Measurements from ENCODE around the gene ULK1.

The ULK1 gene

GRCh38 chr12:131941987-131942341 lies 47.5 kb downstream of the ULK1 start:
- DNase-seq (ENCODE audit: low spot score): no peak
- TF ChIP-seq, protein P1, sequence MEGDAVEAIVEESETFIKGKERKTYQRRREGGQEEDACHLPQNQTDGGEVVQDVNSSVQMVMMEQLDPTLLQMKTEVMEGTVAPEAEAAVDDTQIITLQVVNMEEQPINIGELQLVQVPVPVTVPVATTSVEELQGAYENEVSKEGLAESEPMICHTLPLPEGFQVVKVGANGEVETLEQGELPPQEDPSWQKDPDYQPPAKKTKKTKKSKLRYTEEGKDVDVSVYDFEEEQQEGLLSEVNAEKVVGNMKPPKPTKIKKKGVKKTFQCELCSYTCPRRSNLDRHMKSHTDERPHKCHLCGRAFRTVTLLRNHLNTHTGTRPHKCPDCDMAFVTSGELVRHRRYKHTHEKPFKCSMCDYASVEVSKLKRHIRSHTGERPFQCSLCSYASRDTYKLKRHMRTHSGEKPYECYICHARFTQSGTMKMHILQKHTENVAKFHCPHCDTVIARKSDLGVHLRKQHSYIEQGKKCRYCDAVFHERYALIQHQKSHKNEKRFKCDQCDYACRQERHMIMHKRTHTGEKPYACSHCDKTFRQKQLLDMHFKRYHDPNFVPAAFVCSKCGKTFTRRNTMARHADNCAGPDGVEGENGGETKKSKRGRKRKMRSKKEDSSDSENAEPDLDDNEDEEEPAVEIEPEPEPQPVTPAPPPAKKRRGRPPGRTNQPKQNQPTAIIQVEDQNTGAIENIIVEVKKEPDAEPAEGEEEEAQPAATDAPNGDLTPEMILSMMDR (IDR thresholded peaks at IDR 0.05; ENCODE audit: extremely low read depth, missing control alignments): no peak

GRCh38 chr12:131942671-131943070 lies 48.2 kb downstream of the ULK1 start:
- DNase-seq (ENCODE audit: low spot score): no peak
- TF ChIP-seq, protein P1 (IDR thresholded peaks at IDR 0.05; ENCODE audit: extremely low read depth, missing control alignments): no peak

DNA sequence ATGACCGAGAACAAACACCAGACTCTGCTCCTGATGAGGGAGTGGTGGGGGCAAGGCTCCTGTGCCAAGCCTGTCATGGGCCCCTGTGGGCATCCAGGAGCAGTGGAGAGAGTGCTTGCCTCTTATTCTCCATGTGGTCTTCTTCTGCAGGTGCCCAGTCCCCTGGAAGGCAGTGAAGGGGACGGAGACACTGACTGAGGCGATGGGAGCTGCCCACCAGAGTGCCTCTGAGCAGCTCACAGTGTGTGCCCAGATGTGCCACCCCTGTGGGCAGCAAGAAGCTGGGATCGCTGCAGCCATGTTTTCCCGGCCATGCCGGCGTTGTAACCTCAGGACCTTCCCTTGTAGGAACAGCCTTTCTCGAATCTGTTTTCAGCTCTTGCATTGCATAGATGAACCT lies 49.0 kb downstream of the ULK1 start:
- TF ChIP-seq, protein P1 (IDR thresholded peaks at IDR 0.05; ENCODE audit: extremely low read depth, missing control alignments): no peak
- DNase-seq (ENCODE audit: low spot score): no peak

DNA sequence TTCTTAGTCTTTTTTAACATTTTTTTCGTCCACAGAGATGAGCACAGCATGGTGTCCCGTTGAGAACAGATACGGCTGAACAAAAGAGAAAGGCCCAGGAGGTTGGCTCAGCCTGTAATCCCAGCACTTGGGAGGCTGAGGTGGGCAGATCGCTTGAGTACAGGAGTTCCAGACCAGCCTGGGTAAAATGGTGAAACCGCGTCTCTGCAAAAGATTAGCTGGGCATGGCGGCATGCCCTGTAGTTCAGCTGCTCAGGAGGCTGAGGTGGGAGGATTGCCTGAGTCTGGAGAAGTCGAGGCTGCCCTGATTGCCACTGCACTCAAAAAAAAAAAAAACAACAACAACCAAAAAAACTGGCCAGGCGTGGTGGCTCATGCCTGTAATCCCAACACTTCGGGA lies 49.5 kb downstream of the ULK1 start:
- TF ChIP-seq, protein P1 (IDR thresholded peaks at IDR 0.05; ENCODE audit: extremely low read depth, missing control alignments): no peak

GRCh38 chr12:131944601-131945251 lies 50.3 kb downstream of the ULK1 start:
- TF ChIP-seq, protein P1 (IDR thresholded peaks at IDR 0.05; ENCODE audit: extremely low read depth, missing control alignments): no peak
- DNase-seq (ENCODE audit: low spot score): no peak

More for the DNA sequence above, 49.5 kb downstream of the ULK1 start:
- DNase-seq (ENCODE audit: low spot score): no peak

DNA sequence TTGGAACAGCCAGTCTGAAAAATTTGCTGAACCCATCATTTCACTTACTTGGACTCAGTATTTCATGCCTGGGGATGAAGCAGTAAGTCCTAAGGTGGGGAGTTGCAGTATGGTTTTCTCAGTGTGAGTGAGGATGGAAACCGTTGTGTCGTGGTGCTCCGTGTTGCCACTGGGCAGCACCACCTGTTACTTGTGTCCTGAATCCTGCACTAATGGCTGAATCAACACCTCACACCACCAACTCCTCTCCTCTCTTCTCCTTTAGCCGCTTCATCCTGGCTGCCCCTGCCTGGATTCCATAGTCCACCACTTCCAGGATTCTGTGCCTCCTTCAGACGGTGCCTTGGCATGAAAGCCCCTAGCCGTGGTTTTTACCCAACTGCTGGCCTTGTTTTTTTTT lies 52.3 kb downstream of the ULK1 start:
- TF ChIP-seq, protein P1 (IDR thresholded peaks at IDR 0.05; ENCODE audit: extremely low read depth, missing control alignments): no peak
- DNase-seq (ENCODE audit: low spot score): no peak

DNA sequence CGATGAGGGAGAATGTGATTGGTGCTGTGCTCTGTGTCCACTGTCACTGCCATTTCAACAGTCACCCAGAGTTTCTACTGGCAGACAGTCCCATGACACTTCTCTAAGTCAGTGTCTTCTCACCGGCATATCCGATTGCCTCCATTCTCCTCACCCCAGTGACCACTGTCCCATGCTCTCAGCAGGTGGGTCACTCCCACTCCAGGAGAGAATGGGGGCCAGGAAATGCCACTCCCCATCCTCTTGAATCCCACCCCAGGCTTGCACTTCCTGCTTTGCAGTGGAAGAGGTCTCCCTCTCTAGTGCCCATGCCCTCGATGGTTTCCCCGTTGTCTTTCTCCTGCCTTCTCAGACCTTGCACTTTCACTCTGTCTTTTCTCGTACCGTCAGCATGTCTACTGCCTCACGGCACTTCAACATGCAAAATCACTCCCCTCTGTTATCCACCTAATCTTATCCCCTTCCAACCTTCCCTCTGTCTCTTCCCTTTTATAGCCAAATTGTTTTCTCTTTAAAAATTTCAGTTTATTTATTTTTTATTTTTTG lies 53.1 kb downstream of the ULK1 start:
- DNase-seq (ENCODE audit: low spot score): no peak
- TF ChIP-seq, protein P1 (IDR thresholded peaks at IDR 0.05; ENCODE audit: extremely low read depth, missing control alignments): no peak
